Heart left ventricle (tissue), 16 donors: ENCODE results near the gene SDR9C7. TPM values are rescaled to one million over a fixed set of nuclear protein-coding genes. Genes with fewer than 3 reads are reported as not detected.

Source experiments
- ATAC-seq, 4 donors: fragments of 200-7000 bp; cut with Tn5 transposase; one replicate each; pipeline ENCODE4 v1.9.1; 2020 to 2022; ENCODE audit warnings: moderate library complexity in 4 of 4, mild to moderate bottlenecking in 3 of 4, moderate number of reproducible peaks in 1 of 4
- DNase-seq, 5 donors: peaks; one replicate each; pipeline ENCODE4 v3.0.0-alpha.2; 2020
- H3K27ac ChIP-seq, 12 donors: fragments of 200-600 bp; sonication (generic) in 4 of 12; one replicate each; pipeline versions ENCODE4 v1.5.0 to v1.8.0; 2016 to 2022; ENCODE audit warnings: mild to moderate bottlenecking in 2 of 12
- H3K27me3 ChIP-seq, 9 donors: fragments of 200-600 bp; sonication (generic) in 2 of 9; one replicate each; pipeline versions ENCODE4 v1.5.1 to v1.8.0; 2016 to 2022; ENCODE audit warnings: mild to moderate bottlenecking in 3 of 9
- H3K36me3 ChIP-seq, 9 donors: fragments of 200-600 bp; sonication (generic) in 2 of 9; one replicate each; pipeline versions ENCODE4 v1.5.0 to v1.8.0; 2018 to 2022; ENCODE audit warnings: mild to moderate bottlenecking in 2 of 9
- H3K4me1 ChIP-seq, 12 donors: fragments of 200-600 bp; sonication (generic) in 4 of 12; one replicate each; pipeline versions ENCODE4 v1.5.0 to v1.8.0; 2016 to 2022; ENCODE audit warnings: mild to moderate bottlenecking in 3 of 12
- H3K4me3 ChIP-seq, 12 donors: fragments of 200-600 bp; sonication (generic) in 4 of 12; one replicate each; pipeline versions ENCODE4 v1.5.0 to v1.8.0; 2017 to 2022; ENCODE audit warnings: mild to moderate bottlenecking in 9 of 12, moderate library complexity in 4 of 12
- H3K9me3 ChIP-seq, 12 donors: fragments of 200-600 bp; sonication (generic) in 4 of 12; one replicate each; pipeline versions ENCODE4 v1.5.0 to v1.8.0; 2016 to 2022; ENCODE audit warnings: mild to moderate bottlenecking in 1 of 12
- POLR2A ChIP-seq, 2 donors: fragments of 450-650 bp; IDR thresholded peaks; one replicate each; pipeline ENCODE4 v1.6.1; 2017; ENCODE audit warnings: antibody characterized with exemption in 2 of 2, mild to moderate bottlenecking in 2 of 2, moderate library complexity in 2 of 2
- WGBS, 4 donors: extraction: QIAGEN DNeasy Blood & Tissue Kit in 2 of 4; methylation state at CpG; one replicate each; pipeline versions ENCODE4 v1.1.5 to v1.1.7; 2013 to 2018; 5-methylcytosine and 5-hydroxymethylcytosine counted together
- intact Hi-C, 10 donors: fragments of 100-400 bp; cut with DNase I; formaldehyde crosslinking; loops; one replicate each; pipeline versions ENCODE4 v1.11.1 to v1.14.2; 2022
- polyA plus RNA-seq, 2 donors: library from polyadenylated mRNA; stranded (reverse); fragments of 200-250 nt; gene quantifications; one replicate each; pipeline ENCODE4 v1.2.3, GENCODE V29; 2013
- total RNA-seq, 9 donors: library from RNA; depleted of rRNA in 2 of 9; stranded (reverse); fragments of >200 nt in 2 of 9; fragmentation: NEBNext Ultra II Directional in 3 of 9; extraction: Animal tissue kit (Norgen Biotek cat#: 25700) in 3 of 9; gene quantifications; one replicate each; pipeline versions ENCODE4 v1.1.0 to v1.2.4, GENCODE V29; 2016 to 2023
- TF ChIP-seq, protein P1 (sequence below), 12 donors: fragments of 200-600 bp; sonication (generic) in 4 of 12; IDR thresholded peaks; one replicate each; pipeline versions ENCODE4 v1.5.0 to v1.8.0; 2018 to 2022; ENCODE audit warnings: antibody characterized with exemption in 12 of 12, mild to moderate bottlenecking in 5 of 12
- donor health status: ischemic (EF 13 %, LVEDD 7.1; RV severe dilation, severe dysfunction).
- donor health status: healthy with polysubstance abuse.
- donor health status: DM: no; HTN: yes; CAD: no.
- donor health status: DM: no; HTN: no; CAD: no.
- donor health status: ischemic (EF 25% LVEDD 6.9; RV normal size, moderate dysfunction).
- donor health status: ischemic (EF 25% LVEDD 5.7; RV mildly dilated, moderate dysfunction).
- donor health status: healthy.
- donor health status: DM: yes; HTN: yes; CAD: no.
- donor health status: ischemic (EF 35%, LVEDD 5.7; RV mildly dilated, moderate dysfunction).
- donor health status: nonischemic (EF 11% LVEDD 7.7; RV severe dilation, severe dysfunction).
- donor health status: DM: yes; HTN: yes; CAD: no.
- donor health status: PGD.
- donor health status: ischemic (EF 29% LVEDD 5.4; RV normal size, mild dysfunction).
- donor health status: nonischemic (EF 23%, LVEDD 6.1; RV moderate dilation, normal function).

The SDR9C7 gene
- total and polyA plus RNA-seq, 11 donors: 0.12 to 0.27 (median 0.20) TPM; not detected in 8

DNA sequence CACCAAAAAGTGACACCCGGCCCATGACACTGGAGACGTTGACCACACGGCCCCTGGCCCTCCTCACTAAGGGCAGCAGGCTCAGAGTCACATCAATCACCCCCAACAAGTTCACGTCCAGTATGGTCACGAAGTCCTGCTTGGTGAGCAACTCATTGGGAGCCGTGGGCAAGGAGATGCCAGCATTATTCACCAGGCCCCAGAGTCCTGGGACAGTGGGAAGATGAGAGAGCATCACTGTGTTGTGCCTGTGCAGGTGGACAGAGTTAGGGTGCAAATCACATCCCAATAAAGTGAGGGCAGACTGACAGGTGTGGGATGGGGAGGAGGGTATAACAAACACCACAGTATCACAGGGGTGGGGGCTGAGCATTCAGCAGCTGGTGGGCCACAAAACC lies 20.7 kb upstream of the SDR9C7 start:
- 78 to 85% (median 81%) methylated on average over 6 of the region's 6 CpGs for WGBS, 4 donors
- TF ChIP-seq POLR2A (IDR thresholded peaks at IDR 0.05): no peak
- TF ChIP-seq, protein P1, sequence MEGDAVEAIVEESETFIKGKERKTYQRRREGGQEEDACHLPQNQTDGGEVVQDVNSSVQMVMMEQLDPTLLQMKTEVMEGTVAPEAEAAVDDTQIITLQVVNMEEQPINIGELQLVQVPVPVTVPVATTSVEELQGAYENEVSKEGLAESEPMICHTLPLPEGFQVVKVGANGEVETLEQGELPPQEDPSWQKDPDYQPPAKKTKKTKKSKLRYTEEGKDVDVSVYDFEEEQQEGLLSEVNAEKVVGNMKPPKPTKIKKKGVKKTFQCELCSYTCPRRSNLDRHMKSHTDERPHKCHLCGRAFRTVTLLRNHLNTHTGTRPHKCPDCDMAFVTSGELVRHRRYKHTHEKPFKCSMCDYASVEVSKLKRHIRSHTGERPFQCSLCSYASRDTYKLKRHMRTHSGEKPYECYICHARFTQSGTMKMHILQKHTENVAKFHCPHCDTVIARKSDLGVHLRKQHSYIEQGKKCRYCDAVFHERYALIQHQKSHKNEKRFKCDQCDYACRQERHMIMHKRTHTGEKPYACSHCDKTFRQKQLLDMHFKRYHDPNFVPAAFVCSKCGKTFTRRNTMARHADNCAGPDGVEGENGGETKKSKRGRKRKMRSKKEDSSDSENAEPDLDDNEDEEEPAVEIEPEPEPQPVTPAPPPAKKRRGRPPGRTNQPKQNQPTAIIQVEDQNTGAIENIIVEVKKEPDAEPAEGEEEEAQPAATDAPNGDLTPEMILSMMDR (IDR thresholded peaks at IDR 0.05): no peak
- ATAC-seq: no peak

GRCh38 chr12:56954057-56954957 lies 20.1 kb upstream of the SDR9C7 start:
- no peak for DNase-seq
- Histone ChIP-seq H3K4me3 (no peak overlapping the region), H3K9me3 (peaks cover 0 to 13% (median 0%) of the 10 kb centered on the region in 12 donors), H3K4me1 (peaks cover 0 to 4% (median 0%) of the 10 kb centered on the region in 12 donors), H3K27ac (no peak overlapping the region), H3K27me3 (no peaks in the 10 kb centered on the region), H3K36me3 (no peaks in the 10 kb centered on the region)
- no peak for ATAC-seq
- WGBS, 4 donors: 92 to 97% (median 94%) methylated on average over 6 of the region's 6 CpGs
- TF ChIP-seq, protein P1 (IDR thresholded peaks at IDR 0.05): no peak
- no peak for TF ChIP-seq POLR2A (IDR thresholded peaks at IDR 0.05)
- intact Hi-C loops: no loop called here

More for the DNA sequence above, 20.7 kb upstream of the SDR9C7 start:
- Histone ChIP-seq H3K36me3 (no peaks in the 10 kb centered on the region), H3K27ac (no peak overlapping the region), H3K4me1 (peaks cover 0 to 4% (median 0%) of the 10 kb centered on the region in 12 donors), H3K9me3 (peaks cover 0 to 14% (median 0%) of the 10 kb centered on the region in 12 donors), H3K27me3 (no peaks in the 10 kb centered on the region), H3K4me3 (no peak overlapping the region)
- DNase-seq: no peak
- intact Hi-C loops: no loop called here

GRCh38 chr12:56953314-56953713 lies 19.1 kb upstream of the SDR9C7 start:
- Histone ChIP-seq H3K4me1 (peaks cover 0 to 4% (median 0%) of the 10 kb centered on the region in 12 donors), H3K27me3 (no peaks in the 10 kb centered on the region), H3K27ac (no peak overlapping the region), H3K36me3 (no peaks in the 10 kb centered on the region), H3K4me3 (no peak overlapping the region), H3K9me3 (peaks cover 0 to 8% (median 0%) of the 10 kb centered on the region in 12 donors)
- TF ChIP-seq, protein P1 (IDR thresholded peaks at IDR 0.05): no peak
- TF ChIP-seq POLR2A (IDR thresholded peaks at IDR 0.05): no peak
- DNase-seq (no peak), ATAC-seq (no peak)
- 12 to 43% (median 18%) methylated on average over 1 of the region's 1 CpG for WGBS, 4 donors
- intact Hi-C loops: no loop called here

DNA sequence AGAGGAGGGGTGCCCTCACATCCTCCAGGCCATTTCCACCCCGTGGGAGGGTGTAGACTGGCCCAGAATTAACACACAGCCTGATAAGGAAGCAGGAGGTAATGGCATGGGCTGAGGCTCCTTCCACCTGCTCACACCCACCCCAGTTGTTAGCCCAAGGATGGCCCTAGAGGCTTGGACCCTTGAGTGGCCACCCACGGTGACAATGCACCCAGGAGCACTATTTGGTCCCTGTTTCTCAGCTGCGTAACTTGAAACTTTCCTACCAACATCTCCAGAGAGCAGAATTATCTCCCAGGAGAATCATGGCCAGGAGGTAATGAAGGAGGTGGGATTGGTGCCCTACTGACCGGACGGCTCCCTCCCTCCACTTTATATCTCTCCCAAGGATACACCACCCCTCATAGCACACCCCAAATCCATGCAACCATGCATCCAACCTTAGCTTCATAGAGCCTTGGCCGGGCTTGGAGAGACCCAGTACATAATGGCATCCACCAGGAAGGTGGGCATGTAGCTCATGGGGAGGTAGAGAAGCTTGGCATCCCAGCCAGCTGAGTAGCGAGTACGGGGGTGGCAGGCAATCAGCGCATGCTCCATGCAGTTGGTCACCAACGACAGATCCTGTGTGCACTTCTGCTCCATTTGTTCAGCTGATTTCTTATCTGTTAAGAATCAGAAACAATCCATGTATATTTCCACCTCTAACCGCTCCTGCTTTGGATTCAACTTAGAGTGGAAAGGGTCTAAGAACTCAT lies 17.6 kb upstream of the SDR9C7 start:
- DNase-seq (no peak), ATAC-seq (peak in 1 of 4 donors; percentile 31)
- Histone ChIP-seq H3K4me1 (peaks cover 0 to 4% (median 0%) of the 10 kb centered on the region in 12 donors), H3K27ac (no peak overlapping the region), H3K9me3 (no peaks in the 10 kb centered on the region), H3K36me3 (peaks cover 0 to 3% (median 0%) of the 10 kb centered on the region in 9 donors), H3K4me3 (no peak overlapping the region), H3K27me3 (no peaks in the 10 kb centered on the region)
- 89 to 92% (median 90%) methylated on average over 11 of the region's 11 CpGs for WGBS, 4 donors
- intact Hi-C loops: no loop called here
- TF ChIP-seq, protein P1 (IDR thresholded peaks at IDR 0.05): no peak
- TF ChIP-seq POLR2A (IDR thresholded peaks at IDR 0.05): no peak
